Measurements from ENCODE around the gene LRRC70.

- TF ChIP-seq, protein P1, sequence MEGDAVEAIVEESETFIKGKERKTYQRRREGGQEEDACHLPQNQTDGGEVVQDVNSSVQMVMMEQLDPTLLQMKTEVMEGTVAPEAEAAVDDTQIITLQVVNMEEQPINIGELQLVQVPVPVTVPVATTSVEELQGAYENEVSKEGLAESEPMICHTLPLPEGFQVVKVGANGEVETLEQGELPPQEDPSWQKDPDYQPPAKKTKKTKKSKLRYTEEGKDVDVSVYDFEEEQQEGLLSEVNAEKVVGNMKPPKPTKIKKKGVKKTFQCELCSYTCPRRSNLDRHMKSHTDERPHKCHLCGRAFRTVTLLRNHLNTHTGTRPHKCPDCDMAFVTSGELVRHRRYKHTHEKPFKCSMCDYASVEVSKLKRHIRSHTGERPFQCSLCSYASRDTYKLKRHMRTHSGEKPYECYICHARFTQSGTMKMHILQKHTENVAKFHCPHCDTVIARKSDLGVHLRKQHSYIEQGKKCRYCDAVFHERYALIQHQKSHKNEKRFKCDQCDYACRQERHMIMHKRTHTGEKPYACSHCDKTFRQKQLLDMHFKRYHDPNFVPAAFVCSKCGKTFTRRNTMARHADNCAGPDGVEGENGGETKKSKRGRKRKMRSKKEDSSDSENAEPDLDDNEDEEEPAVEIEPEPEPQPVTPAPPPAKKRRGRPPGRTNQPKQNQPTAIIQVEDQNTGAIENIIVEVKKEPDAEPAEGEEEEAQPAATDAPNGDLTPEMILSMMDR (IDR thresholded peaks at IDR 0.05), result no peak
- TF ChIP-seq POLR2A (IDR thresholded peaks at IDR 0.05), result no peak
These were observed 9.7 kb upstream of the LRRC70 start for GRCh38 chr5:62568800-62569432.
